CD14-positive monocyte (primary cell): ENCODE measurements around the gene MAP1LC3B. TPM values are rescaled to one million over a fixed set of nuclear protein-coding genes. Genes with fewer than 3 reads are reported as not detected.

Experiments used
- DNase-seq, 3 donors: peaks; one replicate each; pipeline ENCODE4 v3.0.0-alpha.2; 2011 to 2022
- H2AFZ ChIP-seq: 2 replicates; pipeline ENCODE4 v1.6.0; 2012; ENCODE audit warnings: mild to moderate bottlenecking, low read depth, low read length, inconsistent platforms; ENCODE audit not compliant: insufficient read depth, poor library complexity, severe bottlenecking
- H3K27ac ChIP-seq, 2 donors: 1 replicate in 1 of 2; 2 replicates in 1 of 2; pipeline ENCODE4 v1.5.1; 2012 to 2013; ENCODE audit warnings: low read length in 2 of 2, control low read depth in 1 of 2, inconsistent platforms in 1 of 2, low read depth in 1 of 2, mild to moderate bottlenecking in 1 of 2
- H3K27me3 ChIP-seq, 2 donors: one replicate each; pipeline versions ENCODE4 v1.6.0 to v1.6.1; 2011 to 2013; ENCODE audit warnings: low read length in 2 of 2; ENCODE audit not compliant: control insufficient read depth in 2 of 2, insufficient read depth in 2 of 2
- H3K36me3 ChIP-seq, 2 donors: replicated peaks in 1 of 2; 1 replicate in 1 of 2; 2 replicates in 1 of 2; pipeline versions ENCODE4 v1.5.1 to v1.6.1; 2012 to 2013; ENCODE audit warnings: low read length in 2 of 2, control low read depth in 1 of 2, inconsistent platforms in 1 of 2, mild to moderate bottlenecking in 1 of 2; ENCODE audit not compliant: insufficient read depth in 2 of 2, control insufficient read depth in 1 of 2
- H3K4me1 ChIP-seq, 2 donors: 1 replicate in 1 of 2; 2 replicates in 1 of 2; pipeline versions ENCODE4 v1.5.1 to v1.6.1; 2012 to 2013; ENCODE audit warnings: low read length in 2 of 2, control low read depth in 1 of 2, inconsistent platforms in 1 of 2, mild to moderate bottlenecking in 1 of 2, moderate library complexity in 1 of 2; ENCODE audit not compliant: insufficient read depth in 2 of 2, control insufficient read depth in 1 of 2
- H3K4me2 ChIP-seq: replicated peaks from 2 replicates; pipeline ENCODE3; 2012; ENCODE audit warnings: low read length, moderate library complexity, mild to moderate bottlenecking; ENCODE audit not compliant: poor library complexity, severe bottlenecking; ENCODE audit errors: extremely low read depth
- H3K4me3 ChIP-seq, 3 experiments: fragments of 200-600 bp in 1 of 3; sonication (generic) in 1 of 3; replicated peaks in 1 of 3; 1 replicate in 2 of 3; 2 replicates in 1 of 3; pipeline ENCODE4 v1.5.1; 2011 to 2013; ENCODE audit warnings: low read length in 3 of 3, mild to moderate bottlenecking in 3 of 3, control low read depth in 2 of 3, low read depth in 2 of 3, inconsistent platforms in 1 of 3, moderate library complexity in 1 of 3
- H3K79me2 ChIP-seq: 2 replicates; pipeline ENCODE4 v1.6.0; 2012; ENCODE audit warnings: mild to moderate bottlenecking, control low read depth, inconsistent platforms, low read length, moderate library complexity; ENCODE audit not compliant: insufficient read depth
- H3K9ac ChIP-seq: 2 replicates; pipeline ENCODE4 v1.6.0; 2017; ENCODE audit warnings: low read length, mild to moderate bottlenecking; ENCODE audit not compliant: insufficient read depth, poor library complexity, severe bottlenecking
- H3K9me3 ChIP-seq, 2 donors: replicated peaks in 1 of 2; 1 replicate in 1 of 2; 2 replicates in 1 of 2; pipeline versions ENCODE4 v1.5.1 to v1.6.1; 2012 to 2013; ENCODE audit warnings: low read length in 2 of 2, control low read depth in 1 of 2; ENCODE audit not compliant: control insufficient read depth in 1 of 2, insufficient read depth in 1 of 2
- H4K20me1 ChIP-seq: 2 replicates; pipeline ENCODE4 v1.6.0; 2012; ENCODE audit warnings: mild to moderate bottlenecking, low read length, control low read depth, moderate library complexity; ENCODE audit not compliant: insufficient read depth
- H3K27ac Mint-ChIP-seq, 7 donors: one replicate each; pipeline ENCODE4 v1.8.0; 2020; ENCODE audit warnings: mild to moderate bottlenecking in 7 of 7, mixed read lengths in 7 of 7, moderate library complexity in 6 of 7, inconsistent platforms in 2 of 7
- H3K27me3 Mint-ChIP-seq, 3 donors: one replicate each; pipeline ENCODE4 v1.8.0; 2021 to 2022; ENCODE audit warnings: low read depth in 3 of 3, mild to moderate bottlenecking in 3 of 3, mixed read lengths in 3 of 3, moderate library complexity in 3 of 3, inconsistent platforms in 1 of 3
- H3K36me3 Mint-ChIP-seq, 2 donors: one replicate each; pipeline ENCODE4 v1.8.0; 2020; ENCODE audit warnings: mixed read lengths in 2 of 2, inconsistent platforms in 1 of 2, mild to moderate bottlenecking in 1 of 2
- H3K4me1 Mint-ChIP-seq: one replicate; pipeline ENCODE4 v1.8.0; 2020; ENCODE audit warnings: mild to moderate bottlenecking, mixed read lengths
- H3K4me3 Mint-ChIP-seq, 2 donors: one replicate each; pipeline ENCODE4 v1.8.0; 2020; ENCODE audit warnings: mild to moderate bottlenecking in 2 of 2, mixed read lengths in 2 of 2, moderate library complexity in 1 of 2
- H3K9me3 Mint-ChIP-seq, 7 donors: one replicate each; pipeline ENCODE4 v1.8.0; 2020 to 2022; ENCODE audit warnings: mixed read lengths in 7 of 7, mild to moderate bottlenecking in 6 of 7, moderate library complexity in 6 of 7, inconsistent platforms in 2 of 7
- WGBS: methylation state at CpG from one replicate; pipeline ENCODE4 v1.1.5; 2013; ENCODE audit warnings: missing lambda C conversion rate; ENCODE audit not compliant: insufficient coverage; 5-methylcytosine and 5-hydroxymethylcytosine counted together
- intact Hi-C, 2 donors: fragments of 100-400 bp; cut with micrococcal nuclease; formaldehyde crosslinking; loops; one replicate each; pipeline versions ENCODE4 v1.15.0 to v1.15.1; 2023
- polyA plus RNA-seq, 3 donors: library from polyadenylated mRNA; depleted of rRNA in 1 of 3; unstranded in 2 of 3; stranded (reverse) in 1 of 3; fragments of 300-500 nt in 2 of 3; fragments of >200 nt in 1 of 3; fragmentation: Illumina TruSeq in 2 of 3; gene quantifications; 1 replicate in 2 of 3; 2 replicates in 1 of 3; pipeline ENCODE4 v1.2.3, GENCODE V29; 2012 to 2021
- TF ChIP-seq, protein P1 (sequence below): fragments of 200-600 bp; IDR thresholded peaks from one replicate; pipeline ENCODE4 v1.8.0; 2022; ENCODE audit warnings: antibody characterized with exemption, mild to moderate bottlenecking

The MAP1LC3B gene
- polyA plus RNA-seq, 3 donors: 102 to 147 (median 140) TPM

DNA sequence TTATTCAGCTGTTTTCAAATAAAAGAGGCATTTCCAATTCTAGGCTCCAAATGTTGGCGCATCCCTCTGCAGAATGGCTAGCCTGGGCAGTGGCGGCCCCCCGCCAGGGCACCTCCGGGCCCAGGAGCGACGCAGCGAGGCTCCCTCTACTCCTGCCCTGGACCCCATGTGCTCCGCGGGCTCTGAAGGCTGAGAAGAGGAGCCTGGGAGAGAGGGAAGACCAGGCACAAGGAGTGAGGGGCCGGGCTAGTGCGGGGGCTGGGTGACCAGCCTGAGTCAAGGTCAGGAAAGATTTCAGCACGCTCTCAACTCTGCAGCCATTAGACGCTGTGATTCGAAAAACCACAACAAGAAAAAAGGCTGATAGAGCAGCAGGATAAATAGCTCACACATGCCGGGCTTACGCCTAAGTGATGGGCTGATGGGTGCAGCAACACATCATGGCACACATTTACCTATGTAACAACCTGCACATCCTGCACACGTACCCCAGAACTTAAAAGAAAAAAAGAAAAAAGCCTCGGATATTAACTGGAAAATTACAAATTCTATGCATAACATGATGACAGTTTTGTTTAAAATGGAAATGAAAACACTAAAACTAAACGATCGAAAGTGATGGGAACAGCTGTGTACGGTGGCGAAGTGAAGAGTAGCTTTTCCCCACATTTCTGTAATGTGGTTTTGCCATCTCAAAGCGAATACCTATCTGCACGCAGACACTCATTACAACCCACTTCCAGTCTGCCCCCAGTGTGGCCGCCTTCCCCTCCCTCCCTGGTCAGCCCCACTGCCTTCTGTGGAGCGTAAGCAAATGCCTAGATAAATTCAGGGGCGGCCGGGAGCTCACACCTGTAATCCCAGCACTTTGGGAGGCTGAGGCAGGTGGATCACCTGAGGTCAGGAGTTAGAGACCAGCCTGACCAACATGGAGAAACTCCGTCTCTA lies 44.4 kb downstream of the MAP1LC3B start:
- Mint-ChIP-seq H3K27ac (no peak overlapping the region), H3K9me3 (peaks cover 0 to 2% (median 0%) of the 10 kb centered on the region in 7 donors), H3K27me3 (peaks cover 0 to 7% (median 3%) of the 10 kb centered on the region in 3 donors), H3K36me3 (peaks cover 13 to 20% of the 10 kb centered on the region in 2 donors), H3K4me1 (peaks cover 10% of the 10 kb centered on the region), H3K4me3 (no peak overlapping the region)
- Histone ChIP-seq H3K4me3 (no peak overlapping the region), H3K27ac (no peak overlapping the region), H3K27me3 (peaks cover 0 to 3% of the 10 kb centered on the region in 2 donors), H3K79me2 (no peaks in the 10 kb centered on the region), H3K9me3 (no peaks in the 10 kb centered on the region), H2AFZ (no peak overlapping the region), H3K4me1 (no peaks in the 10 kb centered on the region), H3K36me3 (no peaks in the 10 kb centered on the region), H3K9ac (no peak overlapping the region), H4K20me1 (peaks cover 20% of the 10 kb centered on the region), H3K4me2 (no peak overlapping the region)
- WGBS: 80% methylated on average over 13 of the region's 29 CpGs
- no peak for DNase-seq
- intact Hi-C loops: no loop called here
- TF ChIP-seq, protein P1, sequence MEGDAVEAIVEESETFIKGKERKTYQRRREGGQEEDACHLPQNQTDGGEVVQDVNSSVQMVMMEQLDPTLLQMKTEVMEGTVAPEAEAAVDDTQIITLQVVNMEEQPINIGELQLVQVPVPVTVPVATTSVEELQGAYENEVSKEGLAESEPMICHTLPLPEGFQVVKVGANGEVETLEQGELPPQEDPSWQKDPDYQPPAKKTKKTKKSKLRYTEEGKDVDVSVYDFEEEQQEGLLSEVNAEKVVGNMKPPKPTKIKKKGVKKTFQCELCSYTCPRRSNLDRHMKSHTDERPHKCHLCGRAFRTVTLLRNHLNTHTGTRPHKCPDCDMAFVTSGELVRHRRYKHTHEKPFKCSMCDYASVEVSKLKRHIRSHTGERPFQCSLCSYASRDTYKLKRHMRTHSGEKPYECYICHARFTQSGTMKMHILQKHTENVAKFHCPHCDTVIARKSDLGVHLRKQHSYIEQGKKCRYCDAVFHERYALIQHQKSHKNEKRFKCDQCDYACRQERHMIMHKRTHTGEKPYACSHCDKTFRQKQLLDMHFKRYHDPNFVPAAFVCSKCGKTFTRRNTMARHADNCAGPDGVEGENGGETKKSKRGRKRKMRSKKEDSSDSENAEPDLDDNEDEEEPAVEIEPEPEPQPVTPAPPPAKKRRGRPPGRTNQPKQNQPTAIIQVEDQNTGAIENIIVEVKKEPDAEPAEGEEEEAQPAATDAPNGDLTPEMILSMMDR: no peak

DNA sequence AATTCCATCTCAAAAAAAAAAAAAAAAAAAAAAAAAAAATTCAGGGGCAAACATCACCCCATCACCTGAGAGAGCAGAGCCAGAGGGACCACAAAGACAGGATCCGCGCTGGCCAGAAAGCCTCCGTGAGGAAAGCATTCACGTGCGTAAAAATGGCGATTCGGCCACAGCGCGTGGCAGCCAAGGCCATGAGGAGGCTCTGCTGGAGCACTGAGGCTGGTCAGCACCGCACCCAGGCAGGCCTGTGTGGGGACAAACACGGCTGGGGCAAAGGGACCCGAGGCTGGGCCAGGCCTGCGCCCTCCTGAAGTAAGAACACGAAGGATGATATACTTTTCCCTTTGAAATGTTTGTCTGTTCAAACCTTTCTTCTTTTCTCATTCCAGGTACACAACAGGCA lies 45.2 kb downstream of the MAP1LC3B start:
- peaks cover 0 to 2% (median 0%) of the 10 kb centered on the region in 7 donors for H3K9me3 Mint-ChIP-seq
- no peak overlapping the region for H3K4me2 ChIP-seq
- peaks cover 20% of the 10 kb centered on the region for H4K20me1 ChIP-seq
- peaks cover 0 to 3% of the 10 kb centered on the region in 2 donors for H3K27me3 ChIP-seq
- H3K36me3 ChIP-seq: no peaks in the 10 kb centered on the region
- H3K4me3 Mint-ChIP-seq: no peak overlapping the region
- no peaks in the 10 kb centered on the region for H3K79me2 ChIP-seq
- H3K27ac ChIP-seq: no peak overlapping the region
- no peak overlapping the region for H3K4me3 ChIP-seq
- peaks cover 0 to 6% (median 3%) of the 10 kb centered on the region in 3 donors for H3K27me3 Mint-ChIP-seq
- H3K4me1 Mint-ChIP-seq: peaks cover 10% of the 10 kb centered on the region
- H3K9me3 ChIP-seq: no peaks in the 10 kb centered on the region
- H2AFZ ChIP-seq: no peak overlapping the region
- no peak for DNase-seq
- H3K4me1 ChIP-seq: no peaks in the 10 kb centered on the region
- H3K9ac ChIP-seq: no peak overlapping the region
- no peak overlapping the region for H3K27ac Mint-ChIP-seq
- intact Hi-C loops: no loop called here
- TF ChIP-seq, protein P1: no peak
- H3K36me3 Mint-ChIP-seq: peaks cover 7 to 11% of the 10 kb centered on the region in 2 donors
- 98% methylated on average over 12 of the region's 14 CpGs for WGBS
